ENCODE results near the gene SGMS2.

DNA sequence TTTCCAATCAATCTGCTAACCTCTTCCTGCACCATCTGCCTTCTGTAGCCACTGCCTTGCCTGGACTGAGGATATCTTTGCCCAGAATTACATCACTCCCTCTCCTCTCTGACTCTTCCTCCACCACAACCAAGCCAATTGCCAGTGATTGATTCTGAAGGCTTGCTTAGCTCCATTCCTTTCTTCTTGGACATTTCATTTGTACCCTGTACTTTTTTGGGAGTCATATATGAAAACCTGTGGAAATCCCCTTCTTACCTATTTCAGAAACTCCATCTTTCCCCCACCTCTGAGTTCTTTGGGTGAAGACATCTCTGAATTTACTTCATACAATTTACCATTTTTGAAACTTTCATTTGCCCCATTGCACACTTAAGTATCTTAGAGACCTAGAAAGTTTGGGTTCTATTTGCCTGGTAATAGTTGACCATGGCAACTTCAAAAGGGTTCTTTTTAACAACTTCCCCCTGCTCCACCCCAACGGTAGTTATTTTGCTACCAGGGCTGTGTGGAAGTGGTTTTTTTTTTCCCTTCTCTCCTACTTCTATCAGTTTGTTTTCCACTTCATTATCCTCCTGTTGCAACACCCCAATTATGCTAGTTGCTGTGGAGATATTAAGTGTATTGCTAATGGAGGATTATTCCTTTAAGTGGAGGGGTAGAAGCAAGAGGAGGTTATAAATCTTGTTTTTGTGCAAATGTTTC, 14.3 kb downstream of the SGMS2 start:
- no peak for TF ChIP-seq JUN (IDR thresholded peaks at IDR 0.05; ENCODE audit: borderline replicate concordance, low read depth, low read length)
- no peak for TF ChIP-seq JUN (CRISPR knock-in tag; IDR thresholded peaks at IDR 0.05; ENCODE audit: borderline replicate concordance)
- TF ChIP-seq, protein P1, sequence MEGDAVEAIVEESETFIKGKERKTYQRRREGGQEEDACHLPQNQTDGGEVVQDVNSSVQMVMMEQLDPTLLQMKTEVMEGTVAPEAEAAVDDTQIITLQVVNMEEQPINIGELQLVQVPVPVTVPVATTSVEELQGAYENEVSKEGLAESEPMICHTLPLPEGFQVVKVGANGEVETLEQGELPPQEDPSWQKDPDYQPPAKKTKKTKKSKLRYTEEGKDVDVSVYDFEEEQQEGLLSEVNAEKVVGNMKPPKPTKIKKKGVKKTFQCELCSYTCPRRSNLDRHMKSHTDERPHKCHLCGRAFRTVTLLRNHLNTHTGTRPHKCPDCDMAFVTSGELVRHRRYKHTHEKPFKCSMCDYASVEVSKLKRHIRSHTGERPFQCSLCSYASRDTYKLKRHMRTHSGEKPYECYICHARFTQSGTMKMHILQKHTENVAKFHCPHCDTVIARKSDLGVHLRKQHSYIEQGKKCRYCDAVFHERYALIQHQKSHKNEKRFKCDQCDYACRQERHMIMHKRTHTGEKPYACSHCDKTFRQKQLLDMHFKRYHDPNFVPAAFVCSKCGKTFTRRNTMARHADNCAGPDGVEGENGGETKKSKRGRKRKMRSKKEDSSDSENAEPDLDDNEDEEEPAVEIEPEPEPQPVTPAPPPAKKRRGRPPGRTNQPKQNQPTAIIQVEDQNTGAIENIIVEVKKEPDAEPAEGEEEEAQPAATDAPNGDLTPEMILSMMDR (IDR thresholded peaks at IDR 0.05 in 2 of 3, conservative IDR thresholded peaks at IDR 0.05 in 1 of 3; ENCODE audit: insufficient read depth in 2 of 3, low read depth in 1 of 3, low read length in 3 of 3): no peak
- no peak for TF ChIP-seq SRF (CRISPR knock-in tag; IDR thresholded peaks at IDR 0.05)
- no peak for TF ChIP-seq DPF2 (IDR thresholded peaks at IDR 0.05)
- TF ChIP-seq POLR2A (conservative IDR thresholded peaks at IDR 0.05): no peak
- no peak for TF ChIP-seq ETV6 (IDR thresholded peaks at IDR 0.05; ENCODE audit: borderline replicate concordance in 1 of 2, low read depth in 2 of 2, low read length in 1 of 2)
- TF ChIP-seq ETV6 (CRISPR knock-in tag; IDR thresholded peaks at IDR 0.05; ENCODE audit: borderline replicate concordance): no peak
- TF ChIP-seq, protein P2, sequence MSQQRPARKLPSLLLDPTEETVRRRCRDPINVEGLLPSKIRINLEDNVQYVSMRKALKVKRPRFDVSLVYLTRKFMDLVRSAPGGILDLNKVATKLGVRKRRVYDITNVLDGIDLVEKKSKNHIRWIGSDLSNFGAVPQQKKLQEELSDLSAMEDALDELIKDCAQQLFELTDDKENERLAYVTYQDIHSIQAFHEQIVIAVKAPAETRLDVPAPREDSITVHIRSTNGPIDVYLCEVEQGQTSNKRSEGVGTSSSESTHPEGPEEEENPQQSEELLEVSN (IDR thresholded peaks at IDR 0.05; ENCODE audit: borderline replicate concordance in 1 of 2, extremely low read depth in 1 of 2, insufficient read depth in 1 of 2, insufficient read length in 1 of 2, low read depth in 1 of 2, low read length in 1 of 2, poor library complexity in 1 of 2, severe bottlenecking in 1 of 2): no peak
- no peak for TF ChIP-seq SIN3A (IDR thresholded peaks at IDR 0.05; ENCODE audit: borderline replicate concordance in 2 of 2, control insufficient read depth in 1 of 2, low read depth in 2 of 2, low read length in 2 of 2)
- TF ChIP-seq U2AF1 (optimal IDR thresholded peaks at IDR 0.05; ENCODE audit: low read depth, low read length): no peak
- no peak for TF ChIP-seq RNF2 (IDR thresholded peaks at IDR 0.05)
- TF ChIP-seq, protein P3, sequence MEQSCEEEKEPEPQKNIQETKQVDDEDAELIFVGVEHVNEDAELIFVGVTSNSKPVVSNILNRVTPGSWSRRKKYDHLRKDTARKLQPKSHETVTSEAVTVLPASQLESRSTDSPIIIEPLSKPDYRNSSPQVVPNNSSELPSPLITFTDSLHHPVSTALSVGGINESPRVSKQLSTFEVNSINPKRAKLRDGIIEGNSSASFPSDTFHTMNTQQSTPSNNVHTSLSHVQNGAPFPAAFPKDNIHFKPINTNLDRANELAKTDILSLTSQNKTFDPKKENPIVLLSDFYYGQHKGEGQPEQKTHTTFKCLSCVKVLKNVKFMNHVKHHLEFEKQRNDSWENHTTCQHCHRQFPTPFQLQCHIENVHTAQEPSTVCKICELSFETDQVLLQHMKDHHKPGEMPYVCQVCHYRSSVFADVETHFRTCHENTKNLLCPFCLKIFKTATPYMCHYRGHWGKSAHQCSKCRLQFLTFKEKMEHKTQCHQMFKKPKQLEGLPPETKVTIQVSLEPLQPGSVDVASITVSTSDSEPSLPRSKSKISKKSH (CRISPR knock-in tag; IDR thresholded peaks at IDR 0.05): no peak
- TF ChIP-seq SPI1 (IDR thresholded peaks at IDR 0.05; ENCODE audit: borderline replicate concordance, low read depth, low read length): no peak
- TF ChIP-seq, protein P4, sequence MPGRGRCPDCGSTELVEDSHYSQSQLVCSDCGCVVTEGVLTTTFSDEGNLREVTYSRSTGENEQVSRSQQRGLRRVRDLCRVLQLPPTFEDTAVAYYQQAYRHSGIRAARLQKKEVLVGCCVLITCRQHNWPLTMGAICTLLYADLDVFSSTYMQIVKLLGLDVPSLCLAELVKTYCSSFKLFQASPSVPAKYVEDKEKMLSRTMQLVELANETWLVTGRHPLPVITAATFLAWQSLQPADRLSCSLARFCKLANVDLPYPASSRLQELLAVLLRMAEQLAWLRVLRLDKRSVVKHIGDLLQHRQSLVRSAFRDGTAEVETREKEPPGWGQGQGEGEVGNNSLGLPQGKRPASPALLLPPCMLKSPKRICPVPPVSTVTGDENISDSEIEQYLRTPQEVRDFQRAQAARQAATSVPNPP (IDR thresholded peaks at IDR 0.05; ENCODE audit: borderline replicate concordance, insufficient read depth, insufficient read length): no peak
- TF ChIP-seq, protein P5, sequence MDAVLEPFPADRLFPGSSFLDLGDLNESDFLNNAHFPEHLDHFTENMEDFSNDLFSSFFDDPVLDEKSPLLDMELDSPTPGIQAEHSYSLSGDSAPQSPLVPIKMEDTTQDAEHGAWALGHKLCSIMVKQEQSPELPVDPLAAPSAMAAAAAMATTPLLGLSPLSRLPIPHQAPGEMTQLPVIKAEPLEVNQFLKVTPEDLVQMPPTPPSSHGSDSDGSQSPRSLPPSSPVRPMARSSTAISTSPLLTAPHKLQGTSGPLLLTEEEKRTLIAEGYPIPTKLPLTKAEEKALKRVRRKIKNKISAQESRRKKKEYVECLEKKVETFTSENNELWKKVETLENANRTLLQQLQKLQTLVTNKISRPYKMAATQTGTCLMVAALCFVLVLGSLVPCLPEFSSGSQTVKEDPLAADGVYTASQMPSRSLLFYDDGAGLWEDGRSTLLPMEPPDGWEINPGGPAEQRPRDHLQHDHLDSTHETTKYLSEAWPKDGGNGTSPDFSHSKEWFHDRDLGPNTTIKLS (IDR thresholded peaks at IDR 0.05; ENCODE audit: borderline replicate concordance, low read depth): no peak
